Myocyte (in vitro differentiated cells): ENCODE data around the gene OPCML. TPM values are rescaled to one million over a fixed set of nuclear protein-coding genes. Genes with fewer than 3 reads are reported as not detected.

Experiments used
- DNase-seq: peaks from one replicate; pipeline ENCODE4 v3.0.0-alpha.2; 2012; ENCODE audit warnings: low read depth
- total RNA-seq: library from RNA; depleted of rRNA; stranded (reverse); fragments of >200 nt; gene quantifications from 2 replicates; pipeline ENCODE4 v1.2.3, GENCODE V29; 2014

Gene OPCML
- total RNA-seq, 1 donor from 2014 or later, result not detected

DNA sequence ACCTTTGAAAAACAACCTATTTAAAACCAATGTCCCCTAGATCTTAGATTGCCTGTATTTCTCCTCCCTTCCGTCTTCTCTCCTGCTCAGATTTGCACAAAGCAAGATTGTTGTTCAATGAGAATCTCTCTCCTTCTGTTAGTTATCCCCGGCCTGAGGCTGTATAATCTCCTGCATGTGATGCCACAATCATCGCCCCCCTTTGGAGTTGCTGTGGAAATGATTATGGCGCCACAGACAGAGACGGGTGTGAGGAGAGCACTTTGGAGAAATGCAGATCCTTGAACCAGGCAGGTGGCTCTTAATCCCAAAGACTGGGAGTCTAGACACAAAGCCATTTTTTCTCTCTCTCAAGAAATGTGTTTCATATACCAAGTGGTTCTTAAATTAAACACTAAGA is 941.3 kb downstream of the OPCML start:
- DNase-seq, result no peak

DNA sequence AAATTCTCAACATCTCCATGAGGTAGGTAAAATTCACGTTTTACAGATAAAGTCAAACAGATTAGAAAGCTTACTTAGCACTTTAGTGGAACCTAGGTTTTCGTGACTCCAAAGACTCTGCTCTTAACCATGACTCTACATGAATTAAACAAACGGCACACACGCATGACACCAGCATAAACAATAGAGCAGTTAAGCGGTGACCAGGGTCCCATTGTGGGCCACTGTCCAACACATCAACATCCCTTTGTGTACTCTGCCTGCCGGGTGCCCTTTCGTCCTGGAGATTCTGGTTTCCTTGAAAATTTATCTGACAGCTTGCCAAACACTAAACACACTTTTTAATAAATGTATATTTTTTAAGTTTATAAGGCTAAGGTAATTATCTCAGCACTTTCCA is 941.7 kb downstream of the OPCML start:
- DNase-seq, result no peak

DNA sequence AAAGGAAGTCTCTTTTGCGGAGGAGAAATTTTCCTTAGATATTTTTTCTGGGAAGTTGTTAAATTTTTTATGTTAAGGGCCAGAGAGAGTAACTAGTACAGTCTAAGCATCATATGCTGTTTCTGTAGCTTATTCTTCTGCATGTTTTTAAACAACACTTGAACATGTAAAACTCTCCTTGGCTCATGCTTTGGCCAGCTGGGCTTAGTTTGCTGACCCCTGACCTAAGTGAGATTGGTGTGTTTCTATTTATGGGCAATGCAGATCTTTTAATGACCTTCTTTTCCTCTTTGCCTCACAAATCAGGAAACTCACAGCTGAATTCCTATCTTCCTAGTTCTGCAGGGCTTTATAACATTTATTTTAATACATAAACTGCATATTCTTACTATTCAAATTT is 942.5 kb downstream of the OPCML start:
- DNase-seq, result no peak

DNA sequence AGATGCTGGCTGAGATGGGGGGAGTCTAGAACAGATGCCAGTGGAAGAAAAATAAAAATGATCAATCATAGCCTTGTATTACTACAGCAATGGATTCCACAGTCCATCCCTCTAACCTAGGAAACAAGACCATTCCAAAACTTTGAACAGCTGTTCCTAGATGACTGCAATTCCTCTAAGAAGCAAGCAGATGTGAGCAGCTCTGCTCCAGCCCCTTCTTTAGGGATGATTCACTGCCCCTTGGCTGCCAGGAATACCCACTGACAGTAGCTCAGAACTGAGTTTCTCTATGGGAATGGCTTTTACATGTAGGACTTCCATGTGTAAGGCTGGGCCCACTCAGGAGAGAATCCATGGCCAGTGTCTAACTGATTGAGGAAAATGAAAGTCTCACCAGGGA is 943.9 kb downstream of the OPCML start:
- peak; percentile 60 for DNase-seq

DNA sequence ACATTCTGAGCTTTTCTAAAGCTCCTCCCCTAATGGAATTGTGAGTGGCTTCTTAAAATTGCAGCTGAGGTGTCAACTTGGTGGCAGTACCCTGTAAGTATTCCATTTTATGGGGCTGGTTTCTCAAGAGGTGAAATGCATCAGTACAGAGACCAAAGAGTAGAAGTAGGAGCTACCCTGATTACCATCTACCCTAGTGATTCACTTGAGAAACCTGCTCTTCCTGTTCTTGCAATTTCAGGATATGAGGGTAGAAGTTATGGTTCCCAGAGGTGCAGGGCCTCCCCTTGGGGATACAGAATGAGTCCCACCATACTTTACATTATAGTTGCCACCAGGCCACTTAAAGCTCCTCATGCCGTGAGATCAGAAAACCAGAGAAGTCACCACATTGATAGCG is 944.6 kb downstream of the OPCML start:
- no peak for DNase-seq

DNA sequence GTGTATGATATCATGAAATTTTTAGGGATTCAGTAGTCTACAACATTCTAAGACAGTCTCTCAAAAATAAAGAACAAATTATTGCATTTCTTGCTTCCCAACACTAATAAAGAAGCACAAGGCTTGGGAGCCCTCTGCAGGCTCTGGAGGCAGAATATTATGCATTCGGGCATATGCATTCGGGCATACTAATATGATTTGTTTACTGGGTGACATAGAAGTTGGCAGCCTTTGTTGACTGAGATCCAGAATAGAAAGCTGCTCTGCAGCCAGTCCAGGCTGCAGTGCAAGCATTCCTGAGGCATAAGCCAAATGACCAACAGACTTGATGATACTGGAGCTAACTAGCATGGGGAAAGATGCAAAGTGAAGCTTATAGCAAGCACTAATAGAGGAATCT is 945.5 kb downstream of the OPCML start:
- peak; percentile 10 for DNase-seq

DNA sequence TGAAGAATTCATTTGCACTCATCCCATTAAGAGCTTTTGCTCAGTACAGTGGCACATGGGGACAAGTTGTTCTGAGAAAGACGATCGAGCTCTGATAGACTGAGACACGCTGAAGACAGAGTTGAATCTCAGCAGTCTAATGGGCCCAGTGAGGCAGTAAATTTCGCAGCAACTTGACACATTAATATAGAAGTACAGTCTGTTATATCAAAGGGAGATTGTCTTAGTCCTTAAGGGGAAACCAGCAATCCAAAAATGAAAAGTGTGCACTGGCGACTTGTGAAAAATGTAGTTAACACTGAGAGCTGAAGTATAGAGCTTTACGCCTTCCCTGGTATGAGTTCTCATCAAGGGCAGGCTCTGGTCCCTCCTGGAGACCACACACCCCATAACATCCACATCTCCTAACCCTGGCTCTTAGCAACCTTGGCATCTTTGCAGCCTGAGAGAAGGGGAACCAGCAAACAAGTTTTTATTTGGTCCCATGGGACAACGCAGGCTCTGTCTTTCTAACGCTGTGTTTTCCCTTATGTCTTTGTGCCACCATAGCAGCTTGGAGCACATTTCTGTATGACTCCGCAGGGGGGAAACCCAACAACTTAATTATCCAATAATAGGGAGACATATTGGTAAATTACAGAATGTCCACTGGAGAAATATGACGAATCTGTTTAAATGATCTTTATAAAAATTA is 952.5 kb downstream of the OPCML start:
- DNase-seq, result no peak

DNA sequence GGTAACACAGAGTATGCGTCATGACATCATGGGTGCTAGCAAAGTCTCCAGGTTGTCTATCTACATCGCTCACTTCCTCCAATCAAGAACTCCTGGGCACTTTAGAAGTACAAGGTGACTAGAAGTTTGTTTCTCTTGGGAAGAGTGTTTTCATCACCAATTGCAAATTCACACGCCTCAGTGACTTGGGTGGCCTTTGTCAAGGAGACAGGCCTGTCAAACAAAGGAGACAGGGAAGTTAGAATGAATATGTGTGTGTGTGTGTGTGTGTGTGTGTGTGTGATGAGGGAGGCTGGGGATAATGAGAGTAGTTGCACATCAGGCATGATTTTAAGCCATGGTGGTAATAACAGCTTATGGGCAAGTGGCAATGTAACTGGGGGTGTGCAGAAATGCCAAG is 953.2 kb downstream of the OPCML start:
- DNase-seq, result no peak

DNA sequence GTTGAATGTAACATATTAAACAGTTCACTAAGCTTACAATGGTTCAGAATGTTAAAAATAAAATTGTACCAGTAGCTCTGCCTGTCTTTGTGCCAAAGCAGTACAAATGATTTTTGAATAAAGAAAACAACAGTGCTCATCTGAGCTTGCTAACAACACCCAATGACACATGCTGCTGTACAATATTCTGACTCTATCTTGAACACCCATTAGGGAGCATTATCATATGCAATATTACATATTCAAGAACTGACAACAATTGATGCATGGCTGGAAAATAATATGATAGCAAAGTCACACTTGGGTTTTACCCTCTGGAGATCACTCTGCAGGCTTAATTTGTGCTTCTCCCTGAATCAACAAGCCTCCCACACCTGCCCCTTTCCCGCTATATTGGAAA is 953.7 kb downstream of the OPCML start:
- DNase-seq, result no peak

DNA sequence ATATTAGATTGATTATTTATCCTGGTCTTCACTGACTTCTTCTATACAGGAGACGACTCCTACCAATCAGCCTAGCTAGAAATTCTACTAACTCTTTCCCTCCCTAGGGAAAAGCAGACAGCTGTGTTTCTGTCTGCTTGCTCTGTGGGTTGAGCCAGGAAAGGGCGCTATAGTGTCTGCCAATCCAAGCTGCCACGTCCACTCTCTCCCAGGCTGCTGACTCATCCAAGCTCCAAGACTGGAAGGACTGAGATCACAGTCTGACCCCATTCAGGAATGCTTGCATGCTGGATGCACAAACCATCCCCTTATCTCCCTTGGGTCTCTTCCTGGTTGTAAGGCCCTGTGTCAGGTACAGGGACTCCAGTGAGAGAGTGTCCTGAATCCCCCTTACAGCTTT is 955.6 kb downstream of the OPCML start:
- peak; percentile 88 for DNase-seq

DNA sequence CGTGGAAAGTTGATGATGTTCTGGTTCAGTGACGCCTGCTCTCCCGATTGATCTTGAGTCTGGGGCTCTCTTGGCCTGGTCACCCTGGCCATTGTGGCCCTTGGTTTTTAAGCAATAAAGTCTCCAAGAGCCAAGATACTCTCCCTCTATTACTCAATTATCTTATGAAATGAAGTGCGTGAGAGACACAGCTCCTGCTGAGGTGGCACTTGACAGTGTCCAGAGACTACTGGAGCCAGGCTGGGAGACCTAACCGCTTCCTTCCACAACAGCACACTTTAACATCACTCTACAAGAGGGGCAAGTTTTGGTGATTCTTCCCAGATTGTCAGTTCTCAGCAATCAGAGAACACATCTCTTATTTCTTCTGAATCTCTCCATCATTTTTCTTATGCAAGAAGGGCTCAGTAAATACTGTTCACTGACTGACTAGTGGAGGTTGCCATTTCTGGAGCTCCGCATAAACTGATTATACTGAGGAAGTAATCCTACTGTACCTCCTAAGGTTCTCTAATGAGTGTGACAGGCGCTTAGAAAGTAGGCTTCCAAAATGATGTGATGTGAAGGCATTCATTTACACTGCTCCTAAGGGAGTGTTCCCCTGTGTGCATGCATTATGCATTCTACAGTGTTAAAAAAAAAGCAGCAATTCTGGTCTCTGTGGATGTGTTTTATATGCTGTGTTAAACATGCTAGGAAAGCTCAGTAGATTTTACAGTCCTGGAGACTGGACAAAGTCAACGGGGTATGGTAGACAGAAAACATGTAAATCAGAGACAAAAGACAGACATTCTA is 968.0 kb downstream of the OPCML start:
- DNase-seq, result no peak

DNA sequence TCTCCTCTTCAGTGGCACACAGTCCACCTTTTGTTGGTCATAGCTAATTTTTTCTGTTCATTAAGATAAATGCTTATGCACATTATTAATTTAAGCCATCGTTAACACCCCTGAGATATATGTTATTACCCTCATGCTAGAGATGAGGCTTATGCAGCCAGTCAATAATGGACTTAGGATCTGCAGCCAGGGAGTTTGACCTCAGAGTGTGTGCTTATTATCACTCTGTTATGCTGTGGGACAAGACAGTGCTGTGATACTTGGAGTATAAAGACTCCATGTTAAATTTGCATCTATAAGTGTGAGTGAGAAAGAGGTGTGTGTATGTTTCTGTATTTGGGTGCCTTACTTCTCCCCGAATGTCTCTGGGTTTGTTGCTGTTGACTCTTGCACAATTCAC is 969.3 kb downstream of the OPCML start:
- DNase-seq, result no peak

DNA sequence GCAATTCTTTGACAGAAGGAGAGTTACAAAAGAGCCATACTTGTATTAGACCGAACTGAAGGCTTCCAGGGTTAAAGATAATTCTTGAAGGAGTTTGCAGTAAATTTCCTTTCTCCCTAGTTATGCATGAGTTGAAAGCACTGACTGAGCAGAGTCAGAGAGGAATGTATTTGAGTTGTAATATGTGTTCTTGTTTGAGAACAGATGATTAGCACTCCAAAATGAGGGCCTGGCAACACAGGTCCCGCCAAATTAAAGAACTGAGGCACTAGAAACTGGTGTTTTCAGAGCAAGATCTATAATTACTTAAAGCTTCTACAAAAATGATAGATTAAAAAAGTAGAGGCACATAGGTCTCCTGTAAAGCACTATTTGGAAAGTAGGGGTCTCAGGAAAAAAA is 970.4 kb downstream of the OPCML start:
- no peak for DNase-seq

DNA sequence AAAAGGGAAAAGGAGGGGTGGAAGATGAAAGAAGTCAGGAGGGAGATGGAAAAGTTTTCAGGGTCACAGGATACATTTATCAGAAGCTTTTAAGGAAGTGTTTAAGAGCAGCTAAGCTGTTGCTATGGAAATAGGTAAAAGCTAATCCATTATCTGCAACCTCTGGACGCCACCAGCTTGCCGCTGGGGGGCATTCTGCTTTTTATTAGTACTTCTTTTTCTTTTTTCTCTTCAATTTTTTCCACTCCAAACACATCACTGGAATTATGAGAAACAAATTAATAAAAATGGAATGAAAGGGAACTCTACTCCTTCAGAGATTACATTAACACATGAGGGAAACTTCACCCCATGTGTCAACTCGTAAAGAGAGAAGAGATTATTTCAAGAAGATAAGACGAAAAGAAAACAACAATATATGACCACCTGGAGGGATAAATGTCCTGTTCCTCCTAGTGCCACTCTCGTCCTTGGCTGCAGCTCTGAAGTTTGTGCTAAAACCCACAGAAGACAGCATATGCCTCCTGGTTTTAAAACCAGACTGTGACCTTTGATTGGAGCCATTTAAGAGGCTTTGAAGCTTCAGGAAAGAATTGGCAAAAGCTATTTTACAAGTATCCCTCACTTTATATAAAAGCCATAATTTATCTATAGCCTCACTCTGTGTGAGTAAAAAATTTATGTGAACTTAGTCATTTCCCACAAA is 972.8 kb downstream of the OPCML start:
- DNase-seq, result no peak

DNA sequence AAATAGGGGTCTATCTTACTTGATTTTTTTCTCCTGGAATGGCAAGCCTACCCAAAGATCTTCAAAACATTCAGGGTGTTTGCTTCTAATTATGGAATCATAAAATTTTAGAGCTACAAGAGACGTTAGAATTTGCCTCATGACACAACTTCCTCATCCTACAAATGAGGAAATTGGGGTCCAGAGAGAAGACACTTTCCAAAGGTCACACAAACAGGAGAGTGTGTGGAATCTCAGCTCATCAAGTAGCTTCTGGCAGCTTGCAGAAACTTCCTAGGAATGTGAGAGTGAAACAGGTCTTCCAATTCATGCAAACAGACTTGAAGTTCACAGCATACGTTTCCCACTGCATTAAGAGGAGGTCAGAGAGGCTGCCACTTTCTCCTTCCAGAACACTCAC is 976.0 kb downstream of the OPCML start:
- DNase-seq, result no peak

DNA sequence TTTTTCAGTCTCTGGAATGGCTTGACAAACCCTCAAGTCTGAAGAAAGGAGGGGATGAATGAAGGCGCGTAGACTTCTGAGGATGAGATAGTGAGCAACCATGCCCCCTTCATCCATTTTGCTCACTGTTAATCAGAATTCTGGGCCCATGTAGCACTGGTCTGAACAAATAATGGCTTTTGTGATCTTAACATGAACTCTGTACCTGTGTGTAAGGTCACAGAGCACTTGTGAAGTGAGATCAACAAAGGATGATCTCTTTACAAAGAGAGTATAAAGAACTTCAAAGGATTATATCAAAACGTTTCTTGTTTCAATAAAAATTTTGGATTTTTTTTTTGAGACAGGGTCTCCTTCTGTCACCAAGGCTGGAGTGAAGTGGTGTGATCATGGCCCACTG is 976.7 kb downstream of the OPCML start:
- DNase-seq, result no peak

DNA sequence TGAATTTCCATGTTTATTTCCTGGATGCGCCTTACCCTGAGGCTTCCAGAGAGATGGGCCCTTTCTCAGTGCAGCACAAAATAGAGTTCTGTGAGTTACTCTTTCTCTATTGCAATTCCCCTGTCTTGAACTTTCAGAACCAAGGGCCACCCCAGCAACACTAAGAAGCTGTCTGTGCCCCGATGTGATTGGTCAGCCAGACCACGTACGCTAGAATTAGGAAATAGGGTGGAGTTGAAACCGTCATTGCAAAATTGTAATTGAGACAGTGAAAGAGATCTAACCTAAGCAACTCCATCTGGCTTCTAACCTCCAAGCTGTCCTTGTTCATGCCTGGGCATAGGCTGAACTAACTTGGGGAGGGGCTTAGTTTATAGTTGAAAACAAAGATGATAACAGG is 981.3 kb downstream of the OPCML start:
- DNase-seq, result no peak

DNA sequence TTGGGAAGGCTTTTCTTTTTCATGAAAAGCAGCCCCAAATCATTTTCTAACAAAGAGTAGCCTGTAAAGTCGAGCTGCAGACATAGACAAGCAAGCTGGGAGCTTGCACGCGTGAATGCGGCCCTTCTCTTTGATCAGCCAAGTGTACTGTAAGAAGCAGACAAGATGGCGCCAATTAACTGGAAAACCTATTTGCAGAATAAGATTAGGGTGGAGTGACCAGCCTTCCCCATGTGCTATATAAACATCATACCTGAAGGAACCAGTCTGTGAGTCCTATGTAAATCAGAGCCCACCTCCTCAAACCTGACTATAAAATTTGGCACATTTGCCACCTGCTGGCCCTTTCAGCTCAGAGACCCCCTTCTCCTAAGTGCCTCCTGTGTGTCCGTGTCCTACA is 982.7 kb downstream of the OPCML start:
- DNase-seq, result no peak

DNA sequence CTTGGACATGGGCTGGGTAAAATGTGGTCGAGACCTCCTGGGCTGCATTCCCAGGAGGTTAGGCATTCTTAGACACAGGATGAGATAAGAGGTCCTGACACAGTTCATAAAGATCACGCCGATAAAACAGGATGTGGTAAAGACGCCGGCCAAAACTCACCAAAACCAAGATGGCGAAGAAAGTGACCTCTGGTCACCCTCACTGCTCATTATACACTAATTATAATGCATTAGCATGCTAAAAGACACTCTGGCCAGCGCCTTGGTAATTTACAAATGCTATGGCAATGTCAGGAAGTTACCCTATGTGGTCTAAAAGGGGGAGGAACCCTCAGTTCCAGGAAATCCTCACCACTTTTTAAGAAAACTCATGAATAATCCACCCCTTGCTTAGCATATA is 983.3 kb downstream of the OPCML start:
- DNase-seq, result no peak

DNA sequence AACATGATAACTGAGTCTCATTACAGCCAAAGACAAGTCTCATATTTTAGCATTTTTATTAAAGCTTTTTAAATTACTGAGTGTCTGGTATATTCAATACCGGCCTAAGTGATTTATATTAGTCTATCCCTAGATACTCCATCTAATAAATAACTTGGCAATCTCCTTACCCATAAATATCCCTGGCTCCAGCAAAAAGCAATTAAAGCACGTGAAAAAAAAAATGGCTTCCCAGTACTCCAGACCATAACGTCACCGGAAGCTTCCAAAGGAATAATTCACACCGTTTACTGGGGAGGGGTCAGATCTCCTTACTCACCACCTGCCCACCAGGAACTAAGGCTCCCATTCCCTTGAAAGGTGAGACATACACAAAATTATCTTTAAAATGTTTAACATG is 988.3 kb downstream of the OPCML start:
- DNase-seq, result no peak

DNA sequence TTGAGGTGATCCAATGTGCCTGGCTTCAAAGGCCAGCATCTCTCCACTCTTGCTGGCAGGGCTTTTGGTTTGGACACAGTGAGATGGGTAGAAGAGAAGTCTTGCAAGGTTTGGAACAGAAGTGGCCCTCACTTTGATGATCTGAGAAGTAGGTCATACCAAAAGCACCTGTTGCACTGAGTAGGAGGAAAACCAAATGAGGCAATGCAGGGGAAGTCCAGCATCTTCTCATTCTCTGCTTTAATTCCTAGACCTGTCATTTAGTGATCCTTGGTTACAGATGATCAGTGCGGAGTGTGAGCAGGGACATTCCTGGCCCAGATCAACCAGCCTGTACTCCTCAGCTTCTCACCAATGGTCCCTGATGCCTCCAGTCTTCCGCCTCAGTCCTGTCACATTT is 990.5 kb downstream of the OPCML start:
- no peak for DNase-seq

DNA sequence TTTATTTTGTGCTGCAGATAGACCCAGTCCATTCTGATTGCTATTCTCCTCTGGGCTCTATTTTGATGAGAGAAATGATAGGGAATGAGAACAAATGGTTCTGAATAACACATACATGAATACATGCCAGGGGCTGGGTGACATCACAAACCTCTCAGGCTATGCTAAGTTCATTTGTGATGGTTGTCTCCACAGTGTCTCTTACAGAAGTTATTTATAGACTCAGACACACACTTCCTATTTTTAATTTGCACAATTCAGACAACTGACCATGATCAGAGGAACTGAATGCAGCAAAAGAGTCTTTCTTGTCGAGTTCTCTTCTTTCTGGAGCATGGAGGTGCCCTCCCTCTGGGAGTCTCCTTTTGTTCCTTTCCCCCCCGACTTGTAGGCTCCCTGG is 991.7 kb downstream of the OPCML start:
- DNase-seq, result no peak
